ENCODE results near the gene AP2A1.

Gene AP2A1

GRCh38 chr19:49812997-49813861, 46.4 kb downstream of the AP2A1 start, which contains the start of gene FUZ:
Gene FUZ (minus strand): TSS chr19:49813292. CDS start chr19:49813106, 186 bp downstream.
- H3K4me1 ChIP-seq (ENCODE audit: control insufficient read depth, insufficient read depth, low read depth, low read length), result peaks cover 21% of the 10 kb centered on the region
- H4K91ac ChIP-seq (ENCODE audit: low read length), result peak within 1 kb of the TSS; percentile 27
- H3K36me3 ChIP-seq (ENCODE audit: control insufficient read depth in 1 of 2, insufficient read depth in 2 of 2, low read depth in 1 of 2, low read length in 2 of 2), result peaks cover under 1 to 9% of the 10 kb centered on the region in 2 experiments
- H3K9ac ChIP-seq (ENCODE audit: low read length), result peak within 1 kb of the TSS; percentile 95
- peak within 1 kb of the TSS; percentile 9 to 90 for H3K4ac ChIP-seq (ENCODE audit: low read depth in 1 of 2, low read length in 2 of 2)
- WGBS, result under 1% methylated on average over 31 of the region's 45 CpGs
- H3K23ac ChIP-seq (ENCODE audit: low read length in 2 of 2), result peak within 1 kb of the TSS in 1 of 2 experiments; percentile 77
- peak within 1 kb of the TSS; percentile 84 for H2BK15ac ChIP-seq (ENCODE audit: low read depth, poor library complexity, severe bottlenecking)
- peak within 1 kb of the TSS in 1 of 2 experiments; percentile 72 for H2BK12ac ChIP-seq (ENCODE audit: low read length in 2 of 2)
- no peak within 1 kb of the TSS for H2BK5ac ChIP-seq (ENCODE audit: low read depth, low read length, poor library complexity, severe bottlenecking)
- H3K27me3 ChIP-seq (ENCODE audit: control insufficient read depth in 1 of 2, insufficient read depth in 1 of 2, low read length in 2 of 2), result no peaks in the 10 kb centered on the region
- peak; percentile 99 for DNase-seq
- peak within 1 kb of the TSS; percentile 94 for H4K8ac ChIP-seq (ENCODE audit: low read length)
- peak within 1 kb of the TSS in 1 of 2 experiments; percentile 92 for H3K14ac ChIP-seq (ENCODE audit: low read length in 2 of 2)
- H2BK120ac ChIP-seq (ENCODE audit: low read depth, low read length), result no peak within 1 kb of the TSS
- peak within 1 kb of the TSS; percentile 71 to 83 for H3K4me3 ChIP-seq (ENCODE audit: insufficient read depth in 1 of 2, low read depth in 1 of 2, low read length in 2 of 2)
- no peaks in the 10 kb centered on the region for H3K9me3 ChIP-seq (ENCODE audit: control insufficient read depth, low read length)
- peak within 1 kb of the TSS; percentile 23 to 85 for H3K18ac ChIP-seq (ENCODE audit: low read depth in 1 of 2, low read length in 2 of 2)
- peak within 1 kb of the TSS; percentile 83 for H3K27ac ChIP-seq (ENCODE audit: low read length, poor library complexity, severe bottlenecking)
- H3K4me2 ChIP-seq (ENCODE audit: low read length, poor library complexity, severe bottlenecking), result peak within 1 kb of the TSS; percentile 94
- H2AK5ac ChIP-seq (ENCODE audit: low read length, severe bottlenecking), result peak within 1 kb of the TSS; percentile 6
- H3K79me1 ChIP-seq (replicated peaks; ENCODE audit: low read length, poor library complexity, severe bottlenecking), result peaks cover 3% of the 10 kb centered on the region
- H2AFZ ChIP-seq (ENCODE audit: low read depth, low read length), result peak within 1 kb of the TSS; percentile 73

- no peaks in the 10 kb centered on the region for H3K27me3 ChIP-seq (ENCODE audit: control insufficient read depth in 1 of 2, insufficient read depth in 1 of 2, low read length in 2 of 2)
- H3K4me3 ChIP-seq (ENCODE audit: insufficient read depth in 1 of 2, low read depth in 1 of 2, low read length in 2 of 2), result peak overlapping the region in 1 of 2 experiments; percentile 83
- H4K8ac ChIP-seq (ENCODE audit: low read length), result no peak overlapping the region
- H3K9ac ChIP-seq (ENCODE audit: low read length), result peak overlapping the region; percentile 95
- no peak overlapping the region for H2AK5ac ChIP-seq (ENCODE audit: low read length, severe bottlenecking)
- no peaks in the 10 kb centered on the region for H3K9me3 ChIP-seq (ENCODE audit: control insufficient read depth, low read length)
- H2BK5ac ChIP-seq (ENCODE audit: low read depth, low read length, poor library complexity, severe bottlenecking), result no peak overlapping the region
- H3K23ac ChIP-seq (ENCODE audit: low read length in 2 of 2), result no peak overlapping the region
- no peak overlapping the region for H3K4ac ChIP-seq (ENCODE audit: low read depth in 1 of 2, low read length in 2 of 2)
- H3K18ac ChIP-seq (ENCODE audit: low read depth in 1 of 2, low read length in 2 of 2), result no peak overlapping the region
- H3K4me1 ChIP-seq (ENCODE audit: control insufficient read depth, insufficient read depth, low read depth, low read length), result peaks cover 18% of the 10 kb centered on the region
- peaks cover 0 to 5% of the 10 kb centered on the region in 2 experiments for H3K36me3 ChIP-seq (ENCODE audit: control insufficient read depth in 1 of 2, insufficient read depth in 2 of 2, low read depth in 1 of 2, low read length in 2 of 2)
- no peak overlapping the region for H4K91ac ChIP-seq (ENCODE audit: low read length)
- no peak overlapping the region for H2BK12ac ChIP-seq (ENCODE audit: low read length in 2 of 2)
- no peak overlapping the region for H2BK15ac ChIP-seq (ENCODE audit: low read depth, poor library complexity, severe bottlenecking)
- H2AFZ ChIP-seq (ENCODE audit: low read depth, low read length), result no peak overlapping the region
- H3K14ac ChIP-seq (ENCODE audit: low read length in 2 of 2), result no peak overlapping the region
- peaks cover 3% of the 10 kb centered on the region for H3K79me1 ChIP-seq (replicated peaks; ENCODE audit: low read length, poor library complexity, severe bottlenecking)
- DNase-seq, result no peak
- H3K27ac ChIP-seq (ENCODE audit: low read length, poor library complexity, severe bottlenecking), result no peak overlapping the region
- H2BK120ac ChIP-seq (ENCODE audit: low read depth, low read length), result no peak overlapping the region
- 83% methylated on average over 1 of the region's 1 CpG for WGBS
- H3K4me2 ChIP-seq (ENCODE audit: low read length, poor library complexity, severe bottlenecking), result no peak overlapping the region
Measured at GRCh38 chr19:49814010-49814409, 47.2 kb downstream of the AP2A1 start.

GRCh38 chr19:49816590-49816989, 49.8 kb downstream of the AP2A1 start:
- no peaks in the 10 kb centered on the region for H3K27me3 ChIP-seq (ENCODE audit: control insufficient read depth in 1 of 2, insufficient read depth in 1 of 2, low read length in 2 of 2)
- H4K8ac ChIP-seq (ENCODE audit: low read length), result no peak overlapping the region
- no peak overlapping the region for H2BK120ac ChIP-seq (ENCODE audit: low read depth, low read length)
- H3K27ac ChIP-seq (ENCODE audit: low read length, poor library complexity, severe bottlenecking), result no peak overlapping the region
- H3K23ac ChIP-seq (ENCODE audit: low read length in 2 of 2), result no peak overlapping the region
- no peak overlapping the region for H2BK5ac ChIP-seq (ENCODE audit: low read depth, low read length, poor library complexity, severe bottlenecking)
- no peak overlapping the region for H2BK15ac ChIP-seq (ENCODE audit: low read depth, poor library complexity, severe bottlenecking)
- H3K9ac ChIP-seq (ENCODE audit: low read length), result peak overlapping the region; percentile 99
- no peak overlapping the region for H2BK12ac ChIP-seq (ENCODE audit: low read length in 2 of 2)
- H3K36me3 ChIP-seq (ENCODE audit: control insufficient read depth in 1 of 2, insufficient read depth in 2 of 2, low read depth in 1 of 2, low read length in 2 of 2), result peaks cover 11% of the 10 kb centered on the region in 2 experiments
- no peak overlapping the region for H3K4me2 ChIP-seq (ENCODE audit: low read length, poor library complexity, severe bottlenecking)
- H3K4me3 ChIP-seq (ENCODE audit: insufficient read depth in 1 of 2, low read depth in 1 of 2, low read length in 2 of 2), result peak overlapping the region in 1 of 2 experiments; percentile 99
- no peak overlapping the region for H4K91ac ChIP-seq (ENCODE audit: low read length)
- no peaks in the 10 kb centered on the region for H3K9me3 ChIP-seq (ENCODE audit: control insufficient read depth, low read length)
- peaks cover 18% of the 10 kb centered on the region for H3K4me1 ChIP-seq (ENCODE audit: control insufficient read depth, insufficient read depth, low read depth, low read length)
- H3K79me1 ChIP-seq (replicated peaks; ENCODE audit: low read length, poor library complexity, severe bottlenecking), result peaks cover 14% of the 10 kb centered on the region
- H2AFZ ChIP-seq (ENCODE audit: low read depth, low read length), result no peak overlapping the region
- H2AK5ac ChIP-seq (ENCODE audit: low read length, severe bottlenecking), result no peak overlapping the region
- no peak overlapping the region for H3K18ac ChIP-seq (ENCODE audit: low read depth in 1 of 2, low read length in 2 of 2)
- no peak for DNase-seq
- 94% methylated on average over 14 of the region's 14 CpGs for WGBS
- no peak overlapping the region for H3K4ac ChIP-seq (ENCODE audit: low read depth in 1 of 2, low read length in 2 of 2)
- no peak overlapping the region for H3K14ac ChIP-seq (ENCODE audit: low read length in 2 of 2)

GRCh38 chr19:49817964-49818648, 51.3 kb downstream of the AP2A1 start, which contains the start of gene MED25:
Gene MED25 (plus strand): TSS chr19:49818289. CDS start chr19:49818342, 53 bp downstream.
- peak within 1 kb of the TSS; percentile 96 for H4K8ac ChIP-seq (ENCODE audit: low read length)
- peak within 1 kb of the TSS; percentile 96 for H2BK5ac ChIP-seq (ENCODE audit: low read depth, low read length, poor library complexity, severe bottlenecking)
- H2BK120ac ChIP-seq (ENCODE audit: low read depth, low read length), result peak within 1 kb of the TSS; percentile 77
- no peak within 1 kb of the TSS for H3K23ac ChIP-seq (ENCODE audit: low read length in 2 of 2)
- no peak within 1 kb of the TSS for H2BK15ac ChIP-seq (ENCODE audit: low read depth, poor library complexity, severe bottlenecking)
- peaks cover 16% of the 10 kb centered on the region for H3K79me1 ChIP-seq (replicated peaks; ENCODE audit: low read length, poor library complexity, severe bottlenecking)
- H3K4me2 ChIP-seq (ENCODE audit: low read length, poor library complexity, severe bottlenecking), result peak within 1 kb of the TSS; percentile 91
- H4K91ac ChIP-seq (ENCODE audit: low read length), result peak within 1 kb of the TSS; percentile 87
- peak within 1 kb of the TSS; percentile 99 for H3K27ac ChIP-seq (ENCODE audit: low read length, poor library complexity, severe bottlenecking)
- H3K4me3 ChIP-seq (ENCODE audit: insufficient read depth in 1 of 2, low read depth in 1 of 2, low read length in 2 of 2), result peak within 1 kb of the TSS; percentile 76 to 99
- H3K36me3 ChIP-seq (ENCODE audit: control insufficient read depth in 1 of 2, insufficient read depth in 2 of 2, low read depth in 1 of 2, low read length in 2 of 2), result peaks cover 13 to 15% of the 10 kb centered on the region in 2 experiments
- H3K14ac ChIP-seq (ENCODE audit: low read length in 2 of 2), result peak within 1 kb of the TSS in 1 of 2 experiments; percentile 0
- peak within 1 kb of the TSS; percentile 10 for H2AK5ac ChIP-seq (ENCODE audit: low read length, severe bottlenecking)
- H3K4ac ChIP-seq (ENCODE audit: low read depth in 1 of 2, low read length in 2 of 2), result peak within 1 kb of the TSS; percentile 46 to 92
- H2BK12ac ChIP-seq (ENCODE audit: low read length in 2 of 2), result peak within 1 kb of the TSS; percentile 52 to 76
- H3K9me3 ChIP-seq (ENCODE audit: control insufficient read depth, low read length), result no peaks in the 10 kb centered on the region
- H3K9ac ChIP-seq (ENCODE audit: low read length), result peak within 1 kb of the TSS; percentile 99
- H2AFZ ChIP-seq (ENCODE audit: low read depth, low read length), result peak within 1 kb of the TSS; percentile 67
- H3K4me1 ChIP-seq (ENCODE audit: control insufficient read depth, insufficient read depth, low read depth, low read length), result peaks cover 11% of the 10 kb centered on the region
- WGBS, result under 1% methylated on average over 50 of the region's 57 CpGs
- peak within 1 kb of the TSS; percentile 85 to 93 for H3K18ac ChIP-seq (ENCODE audit: low read depth in 1 of 2, low read length in 2 of 2)
- DNase-seq, result peak; percentile 93
- H3K27me3 ChIP-seq (ENCODE audit: control insufficient read depth in 1 of 2, insufficient read depth in 1 of 2, low read length in 2 of 2), result no peaks in the 10 kb centered on the region

Measured in mesenchymal stem cell (in vitro differentiated cells and primary cell).